Nephron (organoid): Measurements from ENCODE around the gene OR1E2.

Source experiments
- H3K27ac Mint-ChIP-seq, 3 experiments: 2 replicates each; pipeline ENCODE4 v1.8.0; 2020; ENCODE audit warnings: mixed read lengths in 3 of 3, mild to moderate bottlenecking in 2 of 3, moderate library complexity in 1 of 3
- H3K27me3 Mint-ChIP-seq: 2 replicates; pipeline ENCODE4 v1.8.0; 2021; ENCODE audit warnings: low read depth, mild to moderate bottlenecking, moderate library complexity, mixed read lengths
- H3K36me3 Mint-ChIP-seq: 2 replicates; pipeline ENCODE4 v1.8.0; 2020; ENCODE audit warnings: low read depth, mixed read lengths
- H3K4me1 Mint-ChIP-seq: 2 replicates; pipeline ENCODE4 v1.8.0; 2020; ENCODE audit warnings: mixed read lengths
- H3K4me3 Mint-ChIP-seq, 3 experiments: 2 replicates each; pipeline ENCODE4 v1.8.0; 2020; ENCODE audit warnings: mild to moderate bottlenecking in 3 of 3, mixed read lengths in 3 of 3, moderate library complexity in 2 of 3
- H3K9me3 Mint-ChIP-seq: 2 replicates; pipeline ENCODE4 v1.8.0; 2020; ENCODE audit warnings: mixed read lengths
- CTCF ChIP-seq, 3 experiments: fragments of 200-600 bp; sonication (generic); IDR thresholded peaks; one replicate each; pipeline ENCODE4 v1.5.0; 2021; ENCODE audit warnings: antibody characterized with exemption in 3 of 3; ENCODE audit not compliant: unreplicated experiment in 3 of 3

Gene OR1E2

GRCh38 chr17:3385869-3386816 lies 47.5 kb downstream of the OR1E2 start, which contains the start of gene OR3A2:
Gene OR3A2, minus strand, starts transcription at chr17:3386308.
- Mint-ChIP-seq H3K27me3 (peaks cover 8% of the 10 kb centered on the region), H3K9me3 (peaks cover 18% of the 10 kb centered on the region), H3K4me1 (no peaks in the 10 kb centered on the region), H3K36me3 (no peaks in the 10 kb centered on the region), H3K4me3 (no peak within 1 kb of the TSS), H3K27ac (no peak within 1 kb of the TSS)
- no peak for TF ChIP-seq CTCF (IDR thresholded peaks at IDR 0.05; ENCODE audit: unreplicated experiment in 3 of 3)
